Ramos (cell line): ENCODE data around the gene CCPG1.
"Not testable (repeated sequence)": the region's sequence is repeated elsewhere in the genome, so short reads cannot be mapped to it uniquely, and the experiment has no call there.

ENCODE experiments used
- in situ Hi-C: fragments of 300-500 bp; cut with MboI; formaldehyde crosslinking; loops from one replicate; pipeline ENCODE4 v1.14.3; 2022; ENCODE audit warnings: low sequenced_read_pairs; ENCODE audit not compliant: unreplicated experiment

The CCPG1 gene, protein sequence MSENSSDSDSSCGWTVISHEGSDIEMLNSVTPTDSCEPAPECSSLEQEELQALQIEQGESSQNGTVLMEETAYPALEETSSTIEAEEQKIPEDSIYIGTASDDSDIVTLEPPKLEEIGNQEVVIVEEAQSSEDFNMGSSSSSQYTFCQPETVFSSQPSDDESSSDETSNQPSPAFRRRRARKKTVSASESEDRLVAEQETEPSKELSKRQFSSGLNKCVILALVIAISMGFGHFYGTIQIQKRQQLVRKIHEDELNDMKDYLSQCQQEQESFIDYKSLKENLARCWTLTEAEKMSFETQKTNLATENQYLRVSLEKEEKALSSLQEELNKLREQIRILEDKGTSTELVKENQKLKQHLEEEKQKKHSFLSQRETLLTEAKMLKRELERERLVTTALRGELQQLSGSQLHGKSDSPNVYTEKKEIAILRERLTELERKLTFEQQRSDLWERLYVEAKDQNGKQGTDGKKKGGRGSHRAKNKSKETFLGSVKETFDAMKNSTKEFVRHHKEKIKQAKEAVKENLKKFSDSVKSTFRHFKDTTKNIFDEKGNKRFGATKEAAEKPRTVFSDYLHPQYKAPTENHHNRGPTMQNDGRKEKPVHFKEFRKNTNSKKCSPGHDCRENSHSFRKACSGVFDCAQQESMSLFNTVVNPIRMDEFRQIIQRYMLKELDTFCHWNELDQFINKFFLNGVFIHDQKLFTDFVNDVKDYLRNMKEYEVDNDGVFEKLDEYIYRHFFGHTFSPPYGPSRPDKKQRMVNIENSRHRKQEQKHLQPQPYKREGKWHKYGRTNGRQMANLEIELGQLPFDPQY

GRCh38 chr15:55408012-55408928 lies at the start of gene CCPG1, which contains the start of gene PIERCE2:
Gene CCPG1, minus strand, starts transcription at chr15:55408359. Its CDS starts 18,935 bp downstream, at chr15:55389424.
Gene PIERCE2, plus strand, starts transcription at chr15:55408495. Its CDS starts 274 bp downstream, at chr15:55408769.
- in situ Hi-C loops = no loop called here

DNA sequence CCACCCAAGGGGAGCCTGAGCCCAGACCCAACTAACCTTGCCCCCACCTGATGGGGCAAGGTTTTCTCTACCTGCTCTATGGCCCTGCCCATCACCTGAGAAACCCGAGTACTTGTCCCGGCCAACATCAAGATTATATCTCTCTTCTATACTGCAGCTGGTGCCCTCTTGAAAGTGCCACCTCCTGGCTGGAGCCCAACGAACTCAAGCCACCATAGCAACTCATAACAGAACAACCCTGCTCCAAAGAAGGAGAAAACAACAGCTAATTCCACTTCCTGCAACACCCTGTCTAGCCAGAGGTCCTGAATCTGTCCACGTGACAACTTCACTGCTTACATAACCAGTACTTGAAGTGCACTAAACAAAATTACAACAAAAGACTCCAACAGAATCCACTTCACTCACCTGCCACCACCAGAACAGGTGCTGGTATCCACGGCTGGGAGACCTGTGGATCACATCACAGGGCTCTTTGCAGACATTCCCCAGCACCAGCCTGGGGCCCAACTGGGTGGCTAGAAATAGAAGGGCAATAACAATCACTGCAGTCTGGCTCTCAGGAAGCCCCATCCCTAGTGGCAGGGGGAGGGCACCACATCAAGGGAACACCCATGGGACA lies 49.4 kb upstream of the CCPG1 start:
- in situ Hi-C loops = no loop called here

DNA sequence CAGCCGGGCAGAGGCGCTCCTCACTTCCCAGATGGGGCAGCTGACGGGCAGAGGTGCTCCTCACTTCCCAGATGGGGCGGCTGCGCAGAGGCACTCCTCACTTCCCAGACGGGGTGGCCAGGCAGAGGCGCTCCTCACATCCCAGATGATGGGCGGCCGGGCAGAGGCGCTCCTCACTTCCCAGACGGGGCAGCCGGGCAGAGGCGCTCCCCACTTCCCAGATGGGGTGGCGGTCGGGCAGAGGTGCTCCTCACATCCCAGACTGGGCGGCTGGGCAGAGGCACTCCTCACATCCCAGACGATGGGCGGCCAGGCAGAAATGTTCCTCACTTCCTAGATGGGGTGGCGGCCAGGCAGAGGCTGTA lies 38.9 kb upstream of the CCPG1 start:
- in situ Hi-C loops = not testable (repeated sequence)

GRCh38 chr15:55446379-55447029 lies 38.3 kb upstream of the CCPG1 start:
- in situ Hi-C loops = not testable (repeated sequence)

DNA sequence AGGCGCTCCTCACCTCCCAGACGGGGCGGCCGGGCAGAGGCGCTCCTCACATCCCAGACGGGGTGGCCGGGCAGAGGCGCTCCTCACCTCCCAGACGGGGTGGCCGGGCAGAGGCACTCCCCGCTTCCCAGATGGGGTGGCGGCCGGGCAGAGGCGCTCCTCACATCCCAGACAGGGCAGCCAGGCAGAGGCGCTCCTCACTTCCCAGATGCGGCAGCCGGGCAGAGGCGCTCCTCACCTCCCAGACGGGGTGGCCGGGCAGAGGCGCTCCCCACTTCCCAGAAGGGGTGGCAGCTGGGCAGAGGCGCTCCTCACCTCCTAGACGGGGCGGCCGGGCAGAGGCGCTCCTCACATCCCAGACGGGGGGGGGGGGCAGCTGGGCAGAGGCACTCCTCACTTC lies 37.8 kb upstream of the CCPG1 start:
- in situ Hi-C loops = not testable (repeated sequence)

- in situ Hi-C loops = not testable (repeated sequence)
Observed at GRCh38 chr15:55443141-55443540, 35.0 kb upstream of the CCPG1 start.

DNA sequence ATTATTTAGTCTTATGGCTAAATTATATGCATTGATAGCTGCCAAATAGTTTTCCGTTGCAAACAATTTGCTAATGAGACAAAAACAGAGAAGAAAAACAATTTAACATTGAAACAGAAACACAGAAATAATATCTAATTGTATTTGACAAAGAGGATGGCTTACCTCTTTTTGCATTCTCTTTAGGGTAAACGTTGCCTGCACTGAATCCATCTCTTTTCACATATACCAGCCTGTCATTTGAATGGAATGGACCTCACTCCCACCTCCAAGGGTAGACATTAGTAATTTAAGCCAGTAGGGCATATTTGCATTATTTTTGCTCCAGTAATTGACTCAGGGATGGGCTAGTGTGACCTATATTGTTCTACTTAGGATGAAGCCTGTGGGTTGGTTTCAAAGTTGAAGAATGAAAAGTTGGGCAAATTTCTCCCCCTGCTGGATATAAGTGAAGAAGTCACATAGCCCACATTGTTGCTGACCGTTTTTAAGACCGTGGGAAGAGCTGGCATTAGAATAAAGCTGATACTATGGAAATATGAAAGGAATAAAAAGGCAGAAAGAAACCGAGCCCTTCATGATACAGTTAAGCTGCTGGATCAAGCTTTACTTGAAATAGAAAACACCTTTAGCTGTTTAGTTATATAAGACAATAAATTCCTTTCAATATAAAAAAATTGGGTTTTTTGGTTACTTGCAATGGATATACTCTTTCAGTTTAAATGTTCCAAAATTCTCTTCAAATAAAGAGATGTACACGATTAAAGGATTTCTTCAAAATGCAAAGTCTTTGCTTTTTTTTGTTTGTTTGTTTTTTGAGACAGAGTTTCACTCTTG lies 27.0 kb upstream of the CCPG1 start:
- in situ Hi-C loops = loop anchor here (5.0 kb wide), 1 partner anchor 213 kb away; no protein-coding TSS in a partner anchor

DNA sequence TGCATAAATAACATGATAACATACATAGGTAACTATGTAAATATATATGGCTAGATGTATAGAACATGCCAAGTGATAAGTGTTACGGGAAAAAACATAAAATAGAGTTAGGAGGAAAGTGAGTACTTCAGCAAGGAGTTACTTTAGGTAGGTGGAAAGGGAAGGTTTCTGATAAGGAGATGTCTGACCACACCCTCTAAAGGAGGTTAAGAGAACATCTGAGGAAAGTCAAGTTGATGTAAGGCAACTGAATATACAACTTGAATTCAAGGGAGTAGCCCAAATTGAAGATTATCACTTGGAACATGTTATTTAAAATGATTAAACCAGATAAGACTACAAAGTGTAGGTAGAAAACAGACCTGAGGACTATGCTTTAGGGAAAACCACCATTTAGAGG lies 13.9 kb upstream of the CCPG1 start:
- in situ Hi-C loops = no loop called here

GRCh38 chr15:55420171-55420866 lies 12.2 kb upstream of the CCPG1 start:
- in situ Hi-C loops = no loop called here

GRCh38 chr15:55417678-55418077 lies 9.5 kb upstream of the CCPG1 start:
- in situ Hi-C loops = not testable (repeated sequence)

DNA sequence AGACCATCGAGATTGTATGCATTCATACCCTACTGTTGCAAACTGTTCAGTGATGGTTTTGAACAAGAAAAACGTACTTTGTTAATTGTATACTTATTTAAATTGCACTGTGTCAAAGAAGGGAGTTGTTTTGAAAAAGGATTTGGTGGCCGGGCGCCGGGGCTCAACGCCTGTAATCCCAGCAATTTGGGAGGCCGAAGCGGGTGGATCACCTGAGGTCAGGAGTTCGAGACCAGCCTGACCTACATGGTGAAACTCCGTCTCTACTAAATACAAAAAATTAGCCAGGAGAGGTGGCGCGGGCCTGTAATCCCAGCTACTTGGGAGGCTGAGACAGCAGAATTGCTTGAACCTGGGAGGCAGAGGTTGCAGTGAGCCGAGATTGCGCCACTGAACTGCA lies 817 bp upstream of the CCPG1 start:
- in situ Hi-C loops = not testable (repeated sequence)

GRCh38 chr15:55407498-55408011 lies 604 bp downstream of the CCPG1 start:
- in situ Hi-C loops = no loop called here

- in situ Hi-C loops = no loop called here
Observed at GRCh38 chr15:55403531-55403930, 4.6 kb downstream of the CCPG1 start.

DNA sequence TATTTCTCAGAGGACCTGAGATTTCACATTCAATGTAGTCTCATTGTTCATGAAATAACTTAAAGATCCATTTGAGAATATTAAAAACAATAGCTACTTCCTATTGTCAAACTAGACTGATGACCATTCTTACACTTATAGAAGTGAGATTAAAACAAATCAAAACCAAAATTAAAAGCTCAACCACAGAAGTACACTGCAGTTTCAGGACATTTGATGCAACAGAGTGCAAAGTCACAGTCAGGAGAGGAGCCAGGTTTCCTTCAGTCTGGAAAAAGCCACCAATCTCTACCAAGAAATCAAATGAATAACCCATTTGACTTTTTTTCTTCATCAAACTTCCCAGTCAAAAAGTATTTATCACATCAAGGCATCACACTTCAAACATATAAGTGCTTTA lies 5.5 kb downstream of the CCPG1 start:
- in situ Hi-C loops = no loop called here

- in situ Hi-C loops = no loop called here
Observed at GRCh38 chr15:55401786-55402246, 6.3 kb downstream of the CCPG1 start.

DNA sequence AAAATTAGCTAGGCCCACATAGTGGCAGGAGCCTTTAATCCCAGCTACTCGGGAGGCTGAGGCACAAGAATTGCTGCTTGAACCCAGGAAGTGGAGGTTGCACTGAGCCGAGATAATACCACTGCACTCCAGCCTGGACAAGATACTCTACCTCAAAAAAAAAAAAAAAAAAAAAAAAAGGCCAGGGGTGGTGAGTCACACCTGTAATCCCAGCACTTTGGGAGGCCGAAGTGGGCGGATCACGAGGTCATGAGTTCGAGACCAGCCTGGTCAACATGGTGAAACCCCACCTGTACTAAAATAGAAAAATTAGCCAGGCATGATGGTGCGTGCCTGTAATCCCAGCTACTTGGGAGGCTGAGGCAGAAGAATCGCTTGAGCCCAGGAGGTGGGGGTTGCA lies 8.1 kb downstream of the CCPG1 start:
- in situ Hi-C loops = not testable (repeated sequence)

GRCh38 chr15:55398243-55398642 lies 9.9 kb downstream of the CCPG1 start:
- in situ Hi-C loops = no loop called here

DNA sequence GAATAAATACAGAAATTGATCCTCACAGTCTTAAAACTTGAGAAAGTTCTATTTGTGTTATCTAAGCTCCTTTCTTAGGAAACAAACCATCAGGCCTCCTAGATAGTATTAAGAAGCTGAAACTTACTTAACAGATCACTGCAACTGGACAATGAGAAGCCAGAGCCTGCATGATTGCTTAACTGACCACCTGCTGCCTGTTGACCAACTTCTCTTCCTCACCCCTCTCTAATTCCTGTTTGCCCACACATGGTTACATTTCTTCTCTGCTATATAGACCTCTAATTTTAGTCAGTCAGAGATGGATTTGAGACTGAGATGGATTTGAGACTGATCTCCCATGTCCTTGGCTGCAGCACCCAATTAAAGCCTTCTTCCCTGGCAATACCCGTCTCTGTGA lies 13.5 kb downstream of the CCPG1 start:
- in situ Hi-C loops = no loop called here
